Panc1 (cell line): Measurements from ENCODE around the gene UGT1A7. TPM values are rescaled to one million over a fixed set of nuclear protein-coding genes. Genes with fewer than 3 reads are reported as not detected.

Experiments used
- ATAC-seq: fragments of 200-7000 bp; cut with Tn5 transposase; 2 replicates; pipeline ENCODE4 v1.9.1; 2020; ENCODE audit warnings: mild to moderate bottlenecking, moderate library complexity
- BruUV-seq: library from RNA; stranded (reverse); fragments of 400-500 nt; replicated peaks from 2 replicates; lab custom pipeline; 2021; lab: Mats Ljungman, UMichigan
- CTCF ChIA-PET: fragments of 300-600 bp; sonication (Branson Sonifier 250); formaldehyde crosslinking; loops from one replicate; lab custom pipeline; 2022; ENCODE audit warnings: antibody characterized with exemption; lab: Charles Lee
- POLR2A ChIA-PET: fragments of 300-600 bp; sonication (Branson Sonifier 250); formaldehyde crosslinking; loops from one replicate; lab custom pipeline; 2022; ENCODE audit warnings: antibody characterized with exemption; lab: Charles Lee
- DNase-seq: peaks from one replicate; pipeline ENCODE4 v3.0.0-alpha.2; 2010; ENCODE audit warnings: low read depth, low spot score
- H3K27ac ChIP-seq: 2 replicates; pipeline ENCODE4 v1.5.1; 2011; ENCODE audit warnings: mild to moderate bottlenecking, low read length, inconsistent platforms
- H3K27me3 ChIP-seq: fragments of 200-500 bp; sonication (Bioruptor generic); 2 replicates; pipeline ENCODE4 v1.6.0; 2014; ENCODE audit warnings: low read length, inconsistent platforms; ENCODE audit not compliant: control insufficient read depth, insufficient read depth
- H3K36me3 ChIP-seq: fragments of 200-500 bp; sonication (Bioruptor generic); 2 replicates; pipeline ENCODE4 v1.5.1; 2014; ENCODE audit warnings: inconsistent platforms, mild to moderate bottlenecking, low read length, moderate library complexity; ENCODE audit not compliant: control insufficient read depth, insufficient read depth
- H3K4me1 ChIP-seq: 2 replicates; pipeline ENCODE4 v1.5.1; 2011; ENCODE audit warnings: inconsistent platforms, mild to moderate bottlenecking, low read length, moderate library complexity; ENCODE audit not compliant: control insufficient read depth, insufficient read depth
- H3K4me3 ChIP-seq, 2 experiments: 2 replicates each; pipeline ENCODE4 v1.5.1; 2011 to 2012; ENCODE audit warnings: low read depth in 2 of 2, low read length in 2 of 2, mild to moderate bottlenecking in 2 of 2, inconsistent platforms in 1 of 2, moderate library complexity in 1 of 2
- H3K9me3 ChIP-seq: fragments of 200-500 bp; sonication (Bioruptor generic); 2 replicates; pipeline ENCODE4 v1.5.1; 2014; ENCODE audit warnings: low read depth, mild to moderate bottlenecking, inconsistent platforms, low read length, moderate library complexity; ENCODE audit not compliant: control insufficient read depth, insufficient read depth
- POLR2AphosphoS5 ChIP-seq: IDR thresholded peaks from 2 replicates; pipeline ENCODE4 v1.6.1; 2012; ENCODE audit warnings: mild to moderate bottlenecking, low read depth, low read length, moderate library complexity
- SIN3A ChIP-seq: IDR thresholded peaks from 2 replicates; pipeline ENCODE4 v1.6.1; 2012; ENCODE audit warnings: low read depth, mild to moderate bottlenecking, low read length, moderate library complexity, borderline replicate concordance; ENCODE audit not compliant: insufficient read depth
- TCF7L2 ChIP-seq: IDR thresholded peaks from 2 replicates; pipeline ENCODE4 v1.6.1; 2011; ENCODE audit warnings: mild to moderate bottlenecking, low read depth, low read length, inconsistent platforms
- in situ Hi-C: cut with HindIII; loops from 2 replicates; pipeline ENCODE4 v1.10.0; 2016; ENCODE audit warnings: low sequenced_read_pairs, low pct_unique_long_range_greater_than_20kb
- intact Hi-C: fragments of 100-400 bp; cut with micrococcal nuclease; formaldehyde crosslinking; loops from one replicate; pipeline ENCODE4 v1.10.0; 2022; ENCODE audit not compliant: unreplicated experiment
- total RNA-seq: library from RNA; stranded (reverse); gene quantifications from one replicate; pipeline ENCODE4 v1.2.1, GENCODE V29; 2021; ENCODE audit not compliant: unreplicated experiment
- TF ChIP-seq, protein P1 (sequence below): fragments of 450-650 bp; IDR thresholded peaks from 2 replicates; pipeline ENCODE4 v1.5.1; 2017; ENCODE audit warnings: mild to moderate bottlenecking
- TF ChIP-seq, protein P2 (sequence below), 2 experiments: IDR thresholded peaks; 2 replicates each; pipeline ENCODE4 v1.6.1; 2011 to 2012; ENCODE audit warnings: low read depth in 2 of 2, control low read depth in 1 of 2, low read length in 1 of 2, mild to moderate bottlenecking in 1 of 2, moderate library complexity in 1 of 2; ENCODE audit not compliant: insufficient read depth in 1 of 2

Gene UGT1A7
- total RNA-seq, 1 experiment from 2014 or later = not detected

DNA sequence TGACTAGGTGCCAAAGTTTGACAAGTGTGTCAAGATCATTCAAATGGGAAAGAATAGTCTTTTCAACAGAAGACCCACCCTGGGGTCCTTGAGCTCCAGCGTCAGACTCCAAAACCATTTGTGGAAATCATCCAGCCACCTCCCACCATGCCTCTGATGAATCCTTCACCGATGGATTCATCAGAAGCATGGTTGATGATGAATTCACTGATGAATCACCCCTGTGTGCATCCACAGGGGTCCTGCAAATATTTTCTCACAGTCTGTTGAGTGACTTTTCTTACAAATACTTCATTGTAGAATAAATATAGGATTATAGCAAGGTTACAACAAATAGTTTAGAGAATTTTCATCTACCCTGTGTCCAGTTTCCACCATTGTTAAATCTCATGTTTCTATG, 5.7 kb upstream of the UGT1A7 start:
- TF ChIP-seq, protein P1, sequence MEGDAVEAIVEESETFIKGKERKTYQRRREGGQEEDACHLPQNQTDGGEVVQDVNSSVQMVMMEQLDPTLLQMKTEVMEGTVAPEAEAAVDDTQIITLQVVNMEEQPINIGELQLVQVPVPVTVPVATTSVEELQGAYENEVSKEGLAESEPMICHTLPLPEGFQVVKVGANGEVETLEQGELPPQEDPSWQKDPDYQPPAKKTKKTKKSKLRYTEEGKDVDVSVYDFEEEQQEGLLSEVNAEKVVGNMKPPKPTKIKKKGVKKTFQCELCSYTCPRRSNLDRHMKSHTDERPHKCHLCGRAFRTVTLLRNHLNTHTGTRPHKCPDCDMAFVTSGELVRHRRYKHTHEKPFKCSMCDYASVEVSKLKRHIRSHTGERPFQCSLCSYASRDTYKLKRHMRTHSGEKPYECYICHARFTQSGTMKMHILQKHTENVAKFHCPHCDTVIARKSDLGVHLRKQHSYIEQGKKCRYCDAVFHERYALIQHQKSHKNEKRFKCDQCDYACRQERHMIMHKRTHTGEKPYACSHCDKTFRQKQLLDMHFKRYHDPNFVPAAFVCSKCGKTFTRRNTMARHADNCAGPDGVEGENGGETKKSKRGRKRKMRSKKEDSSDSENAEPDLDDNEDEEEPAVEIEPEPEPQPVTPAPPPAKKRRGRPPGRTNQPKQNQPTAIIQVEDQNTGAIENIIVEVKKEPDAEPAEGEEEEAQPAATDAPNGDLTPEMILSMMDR = no peak
- in situ Hi-C loops (no loop called here), intact Hi-C loops (no loop called here)
- ChIA-PET POLR2A (no interaction called here), CTCF (no interaction called here)
- Histone ChIP-seq H3K9me3 (no peaks in the 10 kb centered on the region), H3K36me3 (no peaks in the 10 kb centered on the region), H3K4me3 (no peak overlapping the region), H3K4me1 (no peaks in the 10 kb centered on the region), H3K27me3 (no peaks in the 10 kb centered on the region), H3K27ac (no peak overlapping the region)
- no TSS peak for BruUV-seq
- DNase-seq = no peak
- ATAC-seq = no peak

DNA sequence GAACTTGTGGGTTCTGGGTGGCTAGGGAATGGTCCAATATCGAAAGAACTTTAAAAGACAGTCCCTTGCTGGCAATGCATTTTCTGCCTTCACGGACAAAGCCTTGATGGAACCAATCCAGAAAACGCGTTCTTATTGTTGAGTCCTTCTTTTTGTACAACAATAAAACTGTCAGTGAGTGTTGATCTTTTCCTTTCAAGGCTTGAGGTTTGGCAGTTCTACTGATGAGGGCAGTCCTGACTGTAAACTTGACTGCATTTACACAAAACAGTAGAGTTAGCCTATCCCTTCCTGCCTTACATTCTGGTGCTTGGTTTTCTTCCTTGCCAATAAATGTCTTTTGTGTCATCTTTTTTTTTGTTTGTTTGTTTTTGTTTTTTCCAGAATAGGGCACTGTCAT, 2.5 kb upstream of the UGT1A7 start:
- ATAC-seq (no peak), DNase-seq (no peak)
- in situ Hi-C loops = no loop called here
- intact Hi-C loops = no loop called here
- Histone ChIP-seq H3K9me3 (no peaks in the 10 kb centered on the region), H3K4me1 (no peaks in the 10 kb centered on the region), H3K4me3 (no peak overlapping the region), H3K36me3 (no peaks in the 10 kb centered on the region), H3K27ac (no peak overlapping the region), H3K27me3 (no peaks in the 10 kb centered on the region)
- ChIA-PET POLR2A (no interaction called here), CTCF (no interaction called here)
- no TSS peak for BruUV-seq
- TF ChIP-seq, protein P2, sequence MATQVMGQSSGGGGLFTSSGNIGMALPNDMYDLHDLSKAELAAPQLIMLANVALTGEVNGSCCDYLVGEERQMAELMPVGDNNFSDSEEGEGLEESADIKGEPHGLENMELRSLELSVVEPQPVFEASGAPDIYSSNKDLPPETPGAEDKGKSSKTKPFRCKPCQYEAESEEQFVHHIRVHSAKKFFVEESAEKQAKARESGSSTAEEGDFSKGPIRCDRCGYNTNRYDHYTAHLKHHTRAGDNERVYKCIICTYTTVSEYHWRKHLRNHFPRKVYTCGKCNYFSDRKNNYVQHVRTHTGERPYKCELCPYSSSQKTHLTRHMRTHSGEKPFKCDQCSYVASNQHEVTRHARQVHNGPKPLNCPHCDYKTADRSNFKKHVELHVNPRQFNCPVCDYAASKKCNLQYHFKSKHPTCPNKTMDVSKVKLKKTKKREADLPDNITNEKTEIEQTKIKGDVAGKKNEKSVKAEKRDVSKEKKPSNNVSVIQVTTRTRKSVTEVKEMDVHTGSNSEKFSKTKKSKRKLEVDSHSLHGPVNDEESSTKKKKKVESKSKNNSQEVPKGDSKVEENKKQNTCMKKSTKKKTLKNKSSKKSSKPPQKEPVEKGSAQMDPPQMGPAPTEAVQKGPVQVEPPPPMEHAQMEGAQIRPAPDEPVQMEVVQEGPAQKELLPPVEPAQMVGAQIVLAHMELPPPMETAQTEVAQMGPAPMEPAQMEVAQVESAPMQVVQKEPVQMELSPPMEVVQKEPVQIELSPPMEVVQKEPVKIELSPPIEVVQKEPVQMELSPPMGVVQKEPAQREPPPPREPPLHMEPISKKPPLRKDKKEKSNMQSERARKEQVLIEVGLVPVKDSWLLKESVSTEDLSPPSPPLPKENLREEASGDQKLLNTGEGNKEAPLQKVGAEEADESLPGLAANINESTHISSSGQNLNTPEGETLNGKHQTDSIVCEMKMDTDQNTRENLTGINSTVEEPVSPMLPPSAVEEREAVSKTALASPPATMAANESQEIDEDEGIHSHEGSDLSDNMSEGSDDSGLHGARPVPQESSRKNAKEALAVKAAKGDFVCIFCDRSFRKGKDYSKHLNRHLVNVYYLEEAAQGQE (IDR thresholded peaks at IDR 0.05; ENCODE audit: insufficient read depth in 1 of 2, low read depth in 2 of 2, low read length in 1 of 2) = no peak
- no peak for TF ChIP-seq TCF7L2
- TF ChIP-seq, protein P1 = no peak

DNA sequence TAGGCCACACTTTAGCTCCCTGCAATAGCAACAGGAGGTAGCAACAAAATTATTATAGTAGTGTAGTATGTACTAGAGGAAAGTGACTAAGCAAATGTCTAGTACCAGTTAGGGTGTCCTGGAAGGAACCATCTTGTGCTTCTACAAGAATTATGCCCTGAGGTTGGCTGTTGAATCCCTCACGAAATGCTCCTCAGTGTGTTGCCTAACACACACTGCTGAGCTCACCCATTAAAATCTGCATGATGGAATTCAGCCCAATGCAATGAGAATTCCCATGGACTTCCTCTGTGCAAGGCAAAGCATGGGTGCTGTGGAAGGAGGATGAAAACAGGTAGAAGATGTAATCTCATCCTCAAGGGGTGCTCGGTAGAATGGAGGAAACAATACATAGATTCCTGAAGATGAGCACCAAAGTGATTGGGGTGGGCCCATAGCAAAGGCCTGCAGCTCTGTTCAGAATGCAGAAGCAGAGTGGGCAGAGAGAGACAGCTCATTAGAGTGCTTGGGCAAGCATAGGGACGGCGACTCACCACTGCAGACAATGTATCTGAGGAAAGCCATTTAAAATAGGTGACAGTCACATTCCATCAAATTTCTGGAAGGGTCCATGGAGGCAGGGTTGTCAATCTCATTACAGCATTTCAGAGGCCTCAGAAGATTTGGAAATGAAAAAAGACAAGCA, 1.2 kb upstream of the UGT1A7 start:
- BruUV-seq = no TSS peak

More for the DNA sequence above, 1.2 kb upstream of the UGT1A7 start:
- Histone ChIP-seq H3K4me1 (no peaks in the 10 kb centered on the region), H3K36me3 (no peaks in the 10 kb centered on the region), H3K27me3 (no peaks in the 10 kb centered on the region), H3K9me3 (no peaks in the 10 kb centered on the region), H3K4me3 (no peak overlapping the region), H3K27ac (no peak overlapping the region)
- POLR2A ChIA-PET = no interaction called here
- CTCF ChIA-PET = no interaction called here
- intact Hi-C loops (no loop called here), in situ Hi-C loops (no loop called here)
- DNase-seq (no peak), ATAC-seq (no peak)
- TF ChIP-seq, protein P1 = no peak
- no peak for TF ChIP-seq POLR2AphosphoS5
- TF ChIP-seq, protein P2 (IDR thresholded peaks at IDR 0.05; ENCODE audit: insufficient read depth in 1 of 2, low read depth in 2 of 2, low read length in 1 of 2) = no peak
- TF ChIP-seq SIN3A = no peak
- TF ChIP-seq TCF7L2 = no peak
